Measurements from ENCODE around the gene RFX3.

Gene RFX3

DNA sequence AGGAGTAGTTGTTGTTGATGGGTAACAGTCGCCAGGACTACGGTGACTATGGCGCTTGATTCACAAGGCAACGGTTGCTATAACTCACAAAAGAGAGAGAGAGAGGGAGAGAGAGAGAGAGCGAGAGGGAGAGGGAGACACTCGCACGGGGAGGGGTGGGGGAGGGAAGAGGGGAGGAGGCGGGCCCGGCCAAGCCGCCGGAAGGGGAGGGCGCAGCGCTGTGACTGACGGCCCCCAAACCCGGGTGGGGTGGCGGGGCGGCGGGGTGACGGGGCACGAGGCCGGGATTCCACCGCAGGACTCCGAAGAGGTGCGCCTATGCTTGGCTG, at the start of gene RFX3:
Gene RFX3, minus strand, starts transcription at position 166 of the 329 bp plus-strand sequence. CDS start 130,413 bp downstream, outside the sequence.
- TF ChIP-seq, protein P1, sequence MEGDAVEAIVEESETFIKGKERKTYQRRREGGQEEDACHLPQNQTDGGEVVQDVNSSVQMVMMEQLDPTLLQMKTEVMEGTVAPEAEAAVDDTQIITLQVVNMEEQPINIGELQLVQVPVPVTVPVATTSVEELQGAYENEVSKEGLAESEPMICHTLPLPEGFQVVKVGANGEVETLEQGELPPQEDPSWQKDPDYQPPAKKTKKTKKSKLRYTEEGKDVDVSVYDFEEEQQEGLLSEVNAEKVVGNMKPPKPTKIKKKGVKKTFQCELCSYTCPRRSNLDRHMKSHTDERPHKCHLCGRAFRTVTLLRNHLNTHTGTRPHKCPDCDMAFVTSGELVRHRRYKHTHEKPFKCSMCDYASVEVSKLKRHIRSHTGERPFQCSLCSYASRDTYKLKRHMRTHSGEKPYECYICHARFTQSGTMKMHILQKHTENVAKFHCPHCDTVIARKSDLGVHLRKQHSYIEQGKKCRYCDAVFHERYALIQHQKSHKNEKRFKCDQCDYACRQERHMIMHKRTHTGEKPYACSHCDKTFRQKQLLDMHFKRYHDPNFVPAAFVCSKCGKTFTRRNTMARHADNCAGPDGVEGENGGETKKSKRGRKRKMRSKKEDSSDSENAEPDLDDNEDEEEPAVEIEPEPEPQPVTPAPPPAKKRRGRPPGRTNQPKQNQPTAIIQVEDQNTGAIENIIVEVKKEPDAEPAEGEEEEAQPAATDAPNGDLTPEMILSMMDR (conservative IDR thresholded peaks at IDR 0.05; ENCODE audit: low read depth, low read length), result no peak
- peak; percentile 98 for DNase-seq (ENCODE audit: low read depth)
- peak within 1 kb of the TSS; percentile 77 for H3K4me3 ChIP-seq (ENCODE audit: low read depth, low read length)

DNA sequence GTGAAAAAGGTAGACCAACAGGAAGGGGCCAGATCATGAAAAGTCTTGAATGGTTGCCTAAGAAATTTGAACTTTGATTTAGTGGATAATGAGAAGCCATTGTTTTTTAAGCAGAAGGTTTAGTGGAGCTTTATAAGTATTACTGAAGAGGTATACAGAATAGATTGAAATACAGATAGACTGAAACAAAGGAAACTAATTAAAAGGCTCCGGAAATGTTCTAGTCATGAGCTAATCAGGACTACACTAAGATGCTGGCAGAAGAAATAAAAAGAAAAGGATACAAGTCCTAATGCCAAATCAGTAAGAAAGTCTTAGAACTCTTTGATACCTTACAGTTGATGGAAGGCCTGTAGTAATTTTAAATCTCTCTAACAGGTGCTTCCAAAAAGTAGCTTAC, 45.7 kb upstream of the RFX3 start:
- no peak for DNase-seq (ENCODE audit: low read depth)
- TF ChIP-seq, protein P1 (conservative IDR thresholded peaks at IDR 0.05; ENCODE audit: low read depth, low read length), result no peak
- no peak overlapping the region for H3K4me3 ChIP-seq (ENCODE audit: low read depth, low read length)

DNA sequence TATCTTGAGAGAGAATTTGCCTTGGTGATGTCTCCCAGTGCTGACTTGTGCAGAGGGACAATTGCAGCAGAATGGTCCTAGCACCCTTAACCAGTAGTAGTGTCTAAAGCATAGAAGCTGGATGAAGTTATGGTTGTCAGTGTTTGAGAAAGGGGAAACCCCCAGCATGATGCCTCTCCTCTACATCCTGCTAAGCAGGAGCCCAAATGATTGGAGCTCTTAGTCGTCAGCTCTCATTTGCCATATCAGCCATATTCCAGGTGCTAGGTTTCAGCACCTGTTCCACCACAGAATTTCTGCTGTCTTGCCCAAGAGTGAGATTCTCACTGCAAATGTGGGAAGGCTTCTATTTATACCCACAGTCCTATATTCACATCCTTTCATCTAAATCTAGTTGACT, 43.7 kb upstream of the RFX3 start:
- no peak for DNase-seq (ENCODE audit: low read depth)
- H3K4me3 ChIP-seq (ENCODE audit: low read depth, low read length), result no peak overlapping the region
- TF ChIP-seq, protein P1 (conservative IDR thresholded peaks at IDR 0.05; ENCODE audit: low read depth, low read length), result no peak

DNA sequence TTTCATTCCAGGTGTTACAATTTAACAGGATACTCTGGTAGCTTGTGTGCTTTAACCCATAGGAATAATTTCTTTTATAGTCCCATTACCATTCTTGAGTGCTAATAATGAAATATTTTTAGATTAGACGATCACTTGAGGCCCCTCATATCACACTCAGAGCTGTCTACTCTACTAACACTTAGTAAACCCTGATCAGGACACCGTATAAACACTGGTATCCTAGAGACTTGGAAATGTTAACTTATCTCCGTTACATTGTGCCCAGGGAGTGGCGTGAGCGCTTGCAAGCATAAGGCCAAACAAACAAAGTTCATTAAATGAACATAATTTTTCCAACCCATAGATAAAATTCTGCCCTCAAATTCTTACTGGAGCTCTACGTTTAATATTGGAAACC, 42.2 kb upstream of the RFX3 start:
- DNase-seq (ENCODE audit: low read depth), result no peak
- TF ChIP-seq, protein P1 (conservative IDR thresholded peaks at IDR 0.05; ENCODE audit: low read depth, low read length), result no peak
- no peak overlapping the region for H3K4me3 ChIP-seq (ENCODE audit: low read depth, low read length)

DNA sequence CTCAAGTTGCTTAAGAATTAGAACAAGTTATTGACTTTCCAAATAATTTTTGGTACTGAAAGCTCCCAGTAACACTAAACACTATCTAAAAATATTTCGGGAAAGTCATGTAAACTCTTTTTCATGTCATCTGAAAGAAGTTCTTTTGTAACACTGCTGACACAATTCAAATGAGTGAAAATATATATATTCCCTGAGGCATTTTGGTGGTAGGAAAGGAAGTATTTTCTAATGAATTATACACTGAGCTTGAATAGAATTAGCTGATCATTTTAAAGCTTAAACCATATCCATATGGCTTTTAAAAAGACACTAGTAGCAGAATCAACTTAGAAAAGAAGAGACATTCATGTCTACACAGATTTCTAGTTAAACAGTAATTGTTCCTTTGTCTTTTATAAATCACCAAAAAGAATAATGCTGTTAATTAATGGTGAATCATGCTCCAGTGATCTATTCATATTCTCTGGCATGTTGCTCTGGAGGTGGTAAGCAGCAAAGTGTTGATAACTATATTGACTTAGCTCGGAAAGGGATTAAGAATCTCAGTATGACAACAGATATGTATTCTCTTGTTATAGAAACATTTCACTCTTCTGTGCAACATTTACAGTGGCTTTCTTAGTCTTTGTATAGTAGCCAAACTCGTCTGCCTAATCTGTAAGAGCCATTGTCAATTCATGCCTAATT, 27.4 kb upstream of the RFX3 start:
- no peak overlapping the region for H3K4me3 ChIP-seq (ENCODE audit: low read depth, low read length)
- DNase-seq (ENCODE audit: low read depth), result no peak
- TF ChIP-seq, protein P1 (conservative IDR thresholded peaks at IDR 0.05; ENCODE audit: low read depth, low read length), result no peak

DNA sequence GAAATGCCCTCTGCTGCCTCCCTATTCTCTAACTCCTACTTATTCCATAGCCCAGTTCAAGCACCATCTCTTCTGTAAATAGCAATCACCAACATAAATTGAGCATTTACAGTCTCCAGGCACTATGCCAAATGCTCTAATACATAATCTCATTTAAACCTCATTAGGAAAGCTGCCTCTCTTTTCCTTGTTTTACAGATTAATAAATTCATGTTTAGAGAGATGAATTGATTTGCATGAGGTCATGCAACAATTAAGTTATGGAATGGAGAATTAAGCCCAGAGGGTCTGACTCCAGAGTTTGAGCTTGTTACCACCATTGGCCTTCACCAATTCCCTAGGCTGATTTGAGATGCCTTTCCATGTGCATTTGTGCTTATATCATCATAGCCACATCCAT, 23.4 kb upstream of the RFX3 start:
- TF ChIP-seq, protein P1 (conservative IDR thresholded peaks at IDR 0.05; ENCODE audit: low read depth, low read length), result no peak
- H3K4me3 ChIP-seq (ENCODE audit: low read depth, low read length), result no peak overlapping the region
- DNase-seq (ENCODE audit: low read depth), result no peak

DNA sequence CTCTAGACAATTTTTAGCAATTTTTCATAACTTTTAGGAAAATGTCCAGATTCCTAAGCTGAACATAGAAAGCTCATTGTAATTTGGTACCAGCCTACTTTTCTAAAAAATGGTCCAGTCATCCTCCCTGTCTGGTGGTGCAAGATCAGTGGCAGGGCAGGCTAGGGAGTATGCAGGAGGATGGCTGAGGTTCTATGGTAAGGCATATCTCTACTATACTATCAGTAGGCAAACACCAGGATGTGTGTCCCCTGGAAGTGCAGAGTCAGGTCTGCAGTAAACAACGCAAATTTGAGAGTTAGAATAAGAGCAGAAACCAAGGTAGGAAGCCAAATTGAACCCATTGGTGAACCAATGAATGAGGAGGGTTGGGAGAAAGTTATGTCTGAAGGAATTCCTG, 22.8 kb upstream of the RFX3 start:
- no peak for DNase-seq (ENCODE audit: low read depth)
- H3K4me3 ChIP-seq (ENCODE audit: low read depth, low read length), result no peak overlapping the region
- TF ChIP-seq, protein P1 (conservative IDR thresholded peaks at IDR 0.05; ENCODE audit: low read depth, low read length), result no peak
